ENCODE data around the gene EYA4. TPM values are rescaled to one million over a fixed set of nuclear protein-coding genes. Genes with fewer than 3 reads are reported as not detected.

Gene EYA4
- total and polyA plus RNA-seq, 2 donors (not counting 3 experiments of a cell fraction or from before 2014, with no cell fraction given): not detected

- FAIRE-seq: no peak
- H3K9ac ChIP-seq (replicated peaks; ENCODE audit: extremely low read depth, insufficient read depth, low read length): no peak overlapping the region
- H3K27ac ChIP-seq (ENCODE audit: insufficient read depth, low read depth, low read length): no peak overlapping the region
- H4K20me1 ChIP-seq (replicated peaks; ENCODE audit: control insufficient read depth, extremely low read depth, insufficient read depth, low read length): no peaks in the 10 kb centered on the region
- BruUV-seq (replicated peaks): no TSS peak
- no peaks in the 10 kb centered on the region for H3K9me3 ChIP-seq (replicated peaks; ENCODE audit: control insufficient read depth, insufficient read depth, low read length)
- H3K4me1 ChIP-seq (ENCODE audit: control insufficient read depth, extremely low read depth, insufficient read depth, low read length): no peaks in the 10 kb centered on the region
- H3K79me2 ChIP-seq (ENCODE audit: control insufficient read depth, insufficient read depth, low read length): no peaks in the 10 kb centered on the region
- H3K27me3 ChIP-seq (ENCODE audit: control insufficient read depth in 2 of 2, insufficient read depth in 2 of 2, low read length in 2 of 2): no peaks in the 10 kb centered on the region
- H3K36me3 ChIP-seq (ENCODE audit: control insufficient read depth in 2 of 2, extremely low read depth in 1 of 2, insufficient read depth in 2 of 2, low read length in 2 of 2): no peaks in the 10 kb centered on the region
- CTCF ChIA-PET: no interaction called here
- dilution Hi-C loops (cut with MboI; ENCODE audit: extremely low pct_ligation_motif_present, low sequenced_read_pairs): no loop called here
- no peaks in the 10 kb centered on the region for H3K9me1 ChIP-seq (replicated peaks; ENCODE audit: control insufficient read depth, extremely low read depth, insufficient read depth, low read length)
- intact Hi-C loops (cut with micrococcal nuclease): no loop called here
- H3K4me2 ChIP-seq (ENCODE audit: insufficient read depth, low read length): no peak overlapping the region
- POLR2A ChIA-PET: no interaction called here
- H2AFZ ChIP-seq (ENCODE audit: low read depth, low read length): no peak overlapping the region
- DNase-seq (ENCODE audit: low read depth, low spot score): no peak
- H3K4me3 ChIP-seq (replicated peaks in 1 of 3; ENCODE audit: insufficient read depth in 1 of 3, low read depth in 1 of 3, low read length in 3 of 3): no peak overlapping the region
- no peak for TF ChIP-seq POLR2A (IDR thresholded peaks at IDR 0.05; ENCODE audit: low read depth, low read length)
Observed at GRCh38 chr6:133274813-133275212, 33.7 kb downstream of the EYA4 start.

DNA sequence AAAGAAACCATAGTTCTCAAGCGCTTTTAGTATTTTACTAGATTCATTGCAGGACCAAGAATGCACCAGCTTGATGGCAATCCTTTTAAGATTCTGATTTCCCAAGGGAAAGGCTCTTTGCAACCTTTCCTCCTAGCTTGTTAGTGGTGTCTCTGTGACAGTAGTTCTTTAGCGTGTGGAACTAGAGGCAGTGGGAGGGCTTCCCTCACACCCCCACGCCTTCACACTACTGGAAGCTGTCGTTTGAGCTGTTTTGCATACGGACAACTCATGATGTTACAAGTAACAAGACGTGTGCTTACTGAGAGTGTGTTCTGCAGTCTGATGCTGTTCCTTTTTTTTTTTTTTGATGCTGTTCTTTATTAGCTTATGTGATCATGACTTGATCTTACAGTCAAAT is 34.1 kb downstream of the EYA4 start:
- H3K4me1 ChIP-seq (ENCODE audit: control insufficient read depth, extremely low read depth, insufficient read depth, low read length): no peaks in the 10 kb centered on the region
- BruUV-seq (replicated peaks): no TSS peak
- H3K27me3 ChIP-seq (ENCODE audit: control insufficient read depth in 2 of 2, insufficient read depth in 2 of 2, low read length in 2 of 2): no peaks in the 10 kb centered on the region
- ChIA-PET POLR2A (no interaction called here), CTCF (no interaction called here)
- H4K20me1 ChIP-seq (replicated peaks; ENCODE audit: control insufficient read depth, extremely low read depth, insufficient read depth, low read length): no peaks in the 10 kb centered on the region
- dilution Hi-C loops (cut with MboI; ENCODE audit: extremely low pct_ligation_motif_present, low sequenced_read_pairs): no loop called here
- FAIRE-seq (no peak), DNase-seq (ENCODE audit: low read depth, low spot score) (no peak)
- no peaks in the 10 kb centered on the region for H3K9me3 ChIP-seq (replicated peaks; ENCODE audit: control insufficient read depth, insufficient read depth, low read length)
- no peak overlapping the region for H3K27ac ChIP-seq (ENCODE audit: insufficient read depth, low read depth, low read length)
- H3K9ac ChIP-seq (replicated peaks; ENCODE audit: extremely low read depth, insufficient read depth, low read length): no peak overlapping the region
- no peaks in the 10 kb centered on the region for H3K9me1 ChIP-seq (replicated peaks; ENCODE audit: control insufficient read depth, extremely low read depth, insufficient read depth, low read length)
- no peak overlapping the region for H3K4me3 ChIP-seq (replicated peaks in 1 of 3; ENCODE audit: insufficient read depth in 1 of 3, low read depth in 1 of 3, low read length in 3 of 3)
- no peaks in the 10 kb centered on the region for H3K79me2 ChIP-seq (ENCODE audit: control insufficient read depth, insufficient read depth, low read length)
- H2AFZ ChIP-seq (ENCODE audit: low read depth, low read length): no peak overlapping the region
- intact Hi-C loops (cut with micrococcal nuclease): no loop called here
- H3K4me2 ChIP-seq (ENCODE audit: insufficient read depth, low read length): no peak overlapping the region
- TF ChIP-seq POLR2AphosphoS5 (IDR thresholded peaks at IDR 0.05; ENCODE audit: insufficient read depth, low read depth, low read length) (no peak), JUN (IDR thresholded peaks at IDR 0.05; ENCODE audit: borderline replicate concordance, insufficient read depth, insufficient read length, low read depth) (no peak), MAX (IDR thresholded peaks at IDR 0.05; ENCODE audit: insufficient read depth, insufficient read length) (no peak), GATA2 (IDR thresholded peaks at IDR 0.05; ENCODE audit: insufficient read depth, insufficient read length, low read depth, low read length) (no peak), MYC (IDR thresholded peaks at IDR 0.05; ENCODE audit: low read depth, low read length) (no peak), EZH2 (IDR thresholded peaks at IDR 0.05; ENCODE audit: borderline replicate concordance, low read depth, low read length, severe bottlenecking) (no peak), POLR2A (IDR thresholded peaks at IDR 0.05; ENCODE audit: low read depth, low read length) (no peak)
- TF ChIP-seq, protein P1, sequence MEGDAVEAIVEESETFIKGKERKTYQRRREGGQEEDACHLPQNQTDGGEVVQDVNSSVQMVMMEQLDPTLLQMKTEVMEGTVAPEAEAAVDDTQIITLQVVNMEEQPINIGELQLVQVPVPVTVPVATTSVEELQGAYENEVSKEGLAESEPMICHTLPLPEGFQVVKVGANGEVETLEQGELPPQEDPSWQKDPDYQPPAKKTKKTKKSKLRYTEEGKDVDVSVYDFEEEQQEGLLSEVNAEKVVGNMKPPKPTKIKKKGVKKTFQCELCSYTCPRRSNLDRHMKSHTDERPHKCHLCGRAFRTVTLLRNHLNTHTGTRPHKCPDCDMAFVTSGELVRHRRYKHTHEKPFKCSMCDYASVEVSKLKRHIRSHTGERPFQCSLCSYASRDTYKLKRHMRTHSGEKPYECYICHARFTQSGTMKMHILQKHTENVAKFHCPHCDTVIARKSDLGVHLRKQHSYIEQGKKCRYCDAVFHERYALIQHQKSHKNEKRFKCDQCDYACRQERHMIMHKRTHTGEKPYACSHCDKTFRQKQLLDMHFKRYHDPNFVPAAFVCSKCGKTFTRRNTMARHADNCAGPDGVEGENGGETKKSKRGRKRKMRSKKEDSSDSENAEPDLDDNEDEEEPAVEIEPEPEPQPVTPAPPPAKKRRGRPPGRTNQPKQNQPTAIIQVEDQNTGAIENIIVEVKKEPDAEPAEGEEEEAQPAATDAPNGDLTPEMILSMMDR (IDR thresholded peaks at IDR 0.05; ENCODE audit: extremely low read depth in 1 of 2, insufficient read depth in 1 of 2, low read depth in 1 of 2, low read length in 2 of 2): no peak
- no peaks in the 10 kb centered on the region for H3K36me3 ChIP-seq (ENCODE audit: control insufficient read depth in 2 of 2, extremely low read depth in 1 of 2, insufficient read depth in 2 of 2, low read length in 2 of 2)
